ENCODE data around the gene UTS2B.

The UTS2B gene

DNA sequence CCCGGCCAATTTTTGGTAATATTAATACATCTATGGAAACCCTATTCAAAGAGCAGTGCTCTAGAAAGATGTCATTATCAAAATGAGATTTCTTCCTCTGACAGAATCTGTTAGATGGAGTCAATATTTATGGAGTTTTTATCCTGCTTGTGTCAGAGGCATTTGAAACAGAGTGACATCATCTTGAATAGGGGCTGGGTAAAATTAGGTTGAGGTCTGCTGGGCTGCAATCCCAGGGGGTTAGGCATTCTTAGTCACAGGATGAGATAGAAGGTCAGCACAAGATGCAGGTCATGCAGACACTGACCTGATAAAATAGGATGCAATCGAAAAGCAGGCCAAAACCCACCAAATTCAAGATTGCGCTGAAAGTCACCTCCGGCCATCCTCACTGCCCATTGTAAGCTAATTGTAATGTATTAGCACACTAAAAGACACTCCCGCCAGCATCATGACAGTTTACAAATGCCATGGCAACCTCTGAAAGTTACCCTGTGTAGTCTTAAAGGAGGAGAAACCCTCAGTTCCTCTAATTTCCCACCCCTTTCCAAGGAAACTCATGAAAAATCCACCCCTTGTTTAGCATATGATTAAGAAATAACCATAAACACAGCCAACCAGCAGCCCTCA lies 28.4 kb downstream of the UTS2B start:
- H3K4me1 ChIP-seq (ENCODE audit: control insufficient read depth, insufficient read depth, low read length, poor library complexity, severe bottlenecking), result peaks cover 4% of the 10 kb centered on the region

GRCh38 chr3:191301017-191301416 lies 29.3 kb downstream of the UTS2B start:
- Histone ChIP-seq H3K27ac (ENCODE audit: low read depth, low read length, severe bottlenecking) (no peak overlapping the region), H3K9me3 (ENCODE audit: control insufficient read depth, low read length) (no peaks in the 10 kb centered on the region), H3K4me3 (ENCODE audit: extremely low read depth, insufficient read depth, low read length, poor library complexity, severe bottlenecking) (no peak overlapping the region), H3K4me1 (ENCODE audit: control insufficient read depth, insufficient read depth, low read length, poor library complexity, severe bottlenecking) (peaks cover 4% of the 10 kb centered on the region), H3K36me3 (ENCODE audit: control insufficient read depth, insufficient read depth, low read length) (no peaks in the 10 kb centered on the region)
- 100% methylated on average over 1 of the region's 1 CpG; no CpG with 5 or more reads in 1 of the 2 experiments for WGBS, 2 experiments (ENCODE audit: insufficient coverage in 2 of 2)

More for the DNA sequence above, 28.4 kb downstream of the UTS2B start:
- Histone ChIP-seq H3K4me3 (ENCODE audit: extremely low read depth, insufficient read depth, low read length, poor library complexity, severe bottlenecking) (no peak overlapping the region), H3K36me3 (ENCODE audit: control insufficient read depth, insufficient read depth, low read length) (no peaks in the 10 kb centered on the region), H3K9me3 (ENCODE audit: control insufficient read depth, low read length) (no peaks in the 10 kb centered on the region), H3K27ac (ENCODE audit: low read depth, low read length, severe bottlenecking) (no peak overlapping the region)
- WGBS, 2 experiments (ENCODE audit: insufficient coverage in 2 of 2), result 40% methylated on average over 2 of the region's 5 CpGs; no CpG with 5 or more reads in 1 of the 2 experiments

GRCh38 chr3:191300422-191300821 lies 29.9 kb downstream of the UTS2B start:
- Histone ChIP-seq H3K4me1 (ENCODE audit: control insufficient read depth, insufficient read depth, low read length, poor library complexity, severe bottlenecking) (peaks cover 4% of the 10 kb centered on the region), H3K27ac (ENCODE audit: low read depth, low read length, severe bottlenecking) (no peak overlapping the region), H3K9me3 (ENCODE audit: control insufficient read depth, low read length) (no peaks in the 10 kb centered on the region), H3K36me3 (ENCODE audit: control insufficient read depth, insufficient read depth, low read length) (no peaks in the 10 kb centered on the region), H3K4me3 (ENCODE audit: extremely low read depth, insufficient read depth, low read length, poor library complexity, severe bottlenecking) (no peak overlapping the region)
- no CpG with 5 or more reads among the region's 1 CpG for WGBS, 2 experiments (ENCODE audit: insufficient coverage in 2 of 2)

- Histone ChIP-seq H3K9me3 (ENCODE audit: control insufficient read depth, low read length) (no peaks in the 10 kb centered on the region), H3K4me3 (ENCODE audit: extremely low read depth, insufficient read depth, low read length, poor library complexity, severe bottlenecking) (no peak overlapping the region), H3K36me3 (ENCODE audit: control insufficient read depth, insufficient read depth, low read length) (no peaks in the 10 kb centered on the region), H3K4me1 (ENCODE audit: control insufficient read depth, insufficient read depth, low read length, poor library complexity, severe bottlenecking) (peaks cover 4% of the 10 kb centered on the region), H3K27ac (ENCODE audit: low read depth, low read length, severe bottlenecking) (no peak overlapping the region)
Measured at GRCh38 chr3:191298846-191299245, 31.5 kb downstream of the UTS2B start.

GRCh38 chr3:191296041-191296541 lies 34.2 kb downstream of the UTS2B start:
- Histone ChIP-seq H3K36me3 (ENCODE audit: control insufficient read depth, insufficient read depth, low read length) (no peaks in the 10 kb centered on the region), H3K4me3 (ENCODE audit: extremely low read depth, insufficient read depth, low read length, poor library complexity, severe bottlenecking) (no peak overlapping the region), H3K4me1 (ENCODE audit: control insufficient read depth, insufficient read depth, low read length, poor library complexity, severe bottlenecking) (no peaks in the 10 kb centered on the region), H3K9me3 (ENCODE audit: control insufficient read depth, low read length) (no peaks in the 10 kb centered on the region), H3K27ac (ENCODE audit: low read depth, low read length, severe bottlenecking) (no peak overlapping the region)
- 91 to 100% methylated on average over 3 of the region's 4 CpGs for WGBS, 2 experiments (ENCODE audit: insufficient coverage in 2 of 2)

DNA sequence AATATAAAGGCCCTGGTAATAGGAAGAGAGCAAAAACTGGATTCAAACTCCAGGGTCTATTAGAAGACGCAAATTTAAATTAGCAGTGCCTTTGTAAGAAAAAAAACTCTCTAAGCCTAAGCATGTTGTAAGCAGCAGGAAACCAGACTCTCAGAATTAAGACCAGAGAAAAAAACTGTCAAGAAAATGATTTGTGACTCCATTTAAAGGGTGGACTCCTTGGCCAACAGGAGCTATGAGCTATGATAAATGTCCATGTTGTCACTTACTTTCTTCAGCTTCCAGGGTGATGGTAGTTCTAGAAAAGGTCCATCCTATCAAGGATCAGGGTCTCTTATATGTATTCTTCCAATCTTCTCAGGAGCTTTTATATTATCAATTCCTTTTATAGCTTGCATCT lies 36.0 kb downstream of the UTS2B start:
- no peaks in the 10 kb centered on the region for H3K9me3 ChIP-seq (ENCODE audit: control insufficient read depth, low read length)
- WGBS, 2 experiments (ENCODE audit: insufficient coverage in 2 of 2), result 100% methylated on average over 1 of the region's 1 CpG; no CpG with 5 or more reads in 1 of the 2 experiments
- H3K27ac ChIP-seq (ENCODE audit: low read depth, low read length, severe bottlenecking), result no peak overlapping the region
- H3K36me3 ChIP-seq (ENCODE audit: control insufficient read depth, insufficient read depth, low read length), result no peaks in the 10 kb centered on the region
- no peaks in the 10 kb centered on the region for H3K4me1 ChIP-seq (ENCODE audit: control insufficient read depth, insufficient read depth, low read length, poor library complexity, severe bottlenecking)
- no peak overlapping the region for H3K4me3 ChIP-seq (ENCODE audit: extremely low read depth, insufficient read depth, low read length, poor library complexity, severe bottlenecking)

DNA sequence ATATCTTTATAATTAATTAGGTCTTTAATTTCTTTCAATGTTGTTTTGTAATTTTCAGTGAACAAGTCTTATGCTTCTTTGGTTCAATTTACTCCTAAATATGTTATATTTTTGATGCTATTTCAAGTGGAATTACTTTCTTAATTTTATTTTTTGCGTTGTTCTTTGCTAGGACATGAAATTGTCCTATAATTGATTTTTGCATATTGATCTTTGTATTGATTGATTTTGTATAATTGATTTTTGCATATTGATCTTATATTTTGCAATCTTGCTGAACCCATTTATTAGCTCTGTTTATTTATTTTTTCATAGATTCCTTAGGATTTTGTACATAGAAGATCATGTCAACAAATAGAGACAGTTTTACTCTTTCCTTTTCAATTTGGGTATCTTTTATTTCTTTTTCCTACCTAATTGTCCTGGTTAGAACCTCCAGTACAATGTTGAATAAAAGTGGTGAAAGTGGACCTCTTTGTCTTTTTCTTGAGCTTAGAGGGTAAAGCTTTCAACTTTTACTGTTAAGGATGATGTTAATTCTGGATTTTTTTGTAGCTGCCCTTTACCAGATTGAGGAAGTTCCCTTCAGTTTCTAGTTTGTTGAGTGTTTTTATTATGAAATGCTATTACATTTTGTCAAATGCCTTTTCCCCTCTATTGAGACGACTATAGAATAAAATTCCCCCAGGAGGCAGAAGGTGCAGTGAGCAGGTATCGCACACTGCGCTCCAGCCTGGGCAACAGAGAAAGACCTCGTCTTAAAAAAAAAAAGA lies 37.9 kb downstream of the UTS2B start:
- WGBS, 2 experiments (ENCODE audit: insufficient coverage in 2 of 2), result no CpG with 5 or more reads among the region's 5 CpGs
- H3K9me3 ChIP-seq (ENCODE audit: control insufficient read depth, low read length), result no peaks in the 10 kb centered on the region
- H3K4me1 ChIP-seq (ENCODE audit: control insufficient read depth, insufficient read depth, low read length, poor library complexity, severe bottlenecking), result no peaks in the 10 kb centered on the region
- no peak overlapping the region for H3K27ac ChIP-seq (ENCODE audit: low read depth, low read length, severe bottlenecking)
- no peak overlapping the region for H3K4me3 ChIP-seq (ENCODE audit: extremely low read depth, insufficient read depth, low read length, poor library complexity, severe bottlenecking)
- H3K36me3 ChIP-seq (ENCODE audit: control insufficient read depth, insufficient read depth, low read length), result no peaks in the 10 kb centered on the region

- Histone ChIP-seq H3K4me3 (ENCODE audit: extremely low read depth, insufficient read depth, low read length, poor library complexity, severe bottlenecking) (no peak overlapping the region), H3K36me3 (ENCODE audit: control insufficient read depth, insufficient read depth, low read length) (no peaks in the 10 kb centered on the region), H3K4me1 (ENCODE audit: control insufficient read depth, insufficient read depth, low read length, poor library complexity, severe bottlenecking) (no peaks in the 10 kb centered on the region), H3K9me3 (ENCODE audit: control insufficient read depth, low read length) (no peaks in the 10 kb centered on the region), H3K27ac (ENCODE audit: low read depth, low read length, severe bottlenecking) (no peak overlapping the region)
- no CpG with 5 or more reads among the region's 4 CpGs for WGBS, 2 experiments (ENCODE audit: insufficient coverage in 2 of 2)
Measured at GRCh38 chr3:191290311-191291025, 39.9 kb downstream of the UTS2B start.

DNA sequence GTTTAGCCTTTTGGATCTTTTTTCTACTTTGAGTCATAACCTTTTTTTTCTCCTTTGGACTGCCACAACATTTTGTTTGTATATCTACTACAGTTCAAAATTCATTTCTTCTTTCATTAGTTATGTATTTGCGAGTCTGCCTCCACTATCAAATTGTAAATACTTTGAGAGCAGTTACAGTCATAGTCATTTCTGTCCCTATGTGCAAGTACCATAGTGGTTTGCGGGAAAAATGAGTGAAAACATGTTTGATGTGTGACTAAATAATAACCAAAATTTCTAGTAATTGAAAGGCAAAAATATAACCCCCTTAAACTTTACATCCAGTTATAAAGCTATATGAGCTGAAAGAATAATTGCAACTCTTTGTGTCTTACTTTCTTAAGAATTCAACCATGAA lies 46.9 kb downstream of the UTS2B start:
- Histone ChIP-seq H3K4me3 (ENCODE audit: extremely low read depth, insufficient read depth, low read length, poor library complexity, severe bottlenecking) (no peak overlapping the region), H3K9me3 (ENCODE audit: control insufficient read depth, low read length) (no peaks in the 10 kb centered on the region), H3K27ac (ENCODE audit: low read depth, low read length, severe bottlenecking) (no peak overlapping the region), H3K4me1 (ENCODE audit: control insufficient read depth, insufficient read depth, low read length, poor library complexity, severe bottlenecking) (no peaks in the 10 kb centered on the region), H3K36me3 (ENCODE audit: control insufficient read depth, insufficient read depth, low read length) (no peaks in the 10 kb centered on the region)
- no CpG with 5 or more reads among the region's 2 CpGs for WGBS, 2 experiments (ENCODE audit: insufficient coverage in 2 of 2)

DNA sequence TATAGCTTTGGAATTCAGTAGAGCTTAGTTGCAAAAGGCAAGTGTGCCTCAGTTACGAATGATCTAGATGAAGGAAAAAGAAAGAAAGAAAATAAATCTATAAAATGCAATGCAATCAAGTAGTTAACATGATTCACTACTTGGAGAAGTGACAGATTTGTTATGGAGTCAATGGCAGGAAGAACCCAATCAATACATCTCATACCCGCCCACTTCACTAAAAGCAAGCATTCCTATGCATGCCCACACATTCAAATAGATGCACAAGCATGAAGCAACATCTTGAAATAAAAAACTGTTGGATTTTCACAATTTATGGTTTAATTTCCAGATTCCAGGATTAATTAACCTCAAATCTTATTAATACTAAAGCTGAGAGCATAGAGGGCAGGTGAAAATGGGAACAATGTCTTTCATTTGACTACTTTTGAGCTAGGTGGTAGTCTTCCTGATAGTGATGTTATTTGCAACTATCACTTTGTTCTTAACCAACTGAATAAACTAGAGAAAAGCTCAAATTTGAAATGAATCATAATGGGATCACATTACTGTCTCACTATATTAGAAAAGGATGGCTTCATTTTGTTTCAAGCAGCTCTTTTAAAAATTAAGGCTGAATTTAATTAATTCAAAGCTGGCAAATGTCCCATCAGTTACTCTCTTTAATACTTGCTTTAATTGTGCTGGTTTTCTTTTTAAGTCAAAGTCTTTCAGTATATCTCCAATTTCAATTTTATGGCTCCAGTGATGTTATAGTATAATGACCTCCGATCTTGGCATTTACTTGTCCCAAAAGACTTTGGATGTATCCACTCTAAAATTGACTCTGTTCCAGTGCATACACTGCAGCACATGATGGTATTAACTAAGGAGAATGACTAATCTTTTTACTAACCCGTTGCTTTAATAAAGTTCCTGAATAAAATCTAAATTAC lies 47.8 kb downstream of the UTS2B start:
- Histone ChIP-seq H3K36me3 (ENCODE audit: control insufficient read depth, insufficient read depth, low read length) (no peaks in the 10 kb centered on the region), H3K27ac (ENCODE audit: low read depth, low read length, severe bottlenecking) (no peak overlapping the region), H3K4me3 (ENCODE audit: extremely low read depth, insufficient read depth, low read length, poor library complexity, severe bottlenecking) (no peak overlapping the region), H3K4me1 (ENCODE audit: control insufficient read depth, insufficient read depth, low read length, poor library complexity, severe bottlenecking) (no peaks in the 10 kb centered on the region), H3K9me3 (ENCODE audit: control insufficient read depth, low read length) (no peaks in the 10 kb centered on the region)
- no CpG with 5 or more reads among the region's 4 CpGs for WGBS, 2 experiments (ENCODE audit: insufficient coverage in 2 of 2)
